ENCODE data around the gene NUDT19. TPM values are rescaled to one million over a fixed set of nuclear protein-coding genes. Genes with fewer than 3 reads are reported as not detected.

NUDT19 gene
- total RNA-seq, 5 donors from 2014 or later (not counting 1 experiment from before 2014, with no cell fraction given), result 9.6 to 14.7 (median 11.5) TPM

- ATAC-seq (replicated peaks in 1 of 4) (no peak), DNase-seq (no peak)
- H3K4me1 ChIP-seq (ENCODE audit: control insufficient read depth in 1 of 2, extremely low read depth in 1 of 2, insufficient read depth in 2 of 2, low read length in 2 of 2), result peaks cover 18 to 54% of the 10 kb centered on the region in 2 experiments
- H3K27me3 ChIP-seq (replicated peaks in 1 of 2; ENCODE audit: control insufficient read depth in 2 of 2, extremely low read depth in 1 of 2, insufficient read depth in 2 of 2, low read length in 1 of 2), result peaks cover 6 to 13% of the 10 kb centered on the region in 2 experiments
- no CpG with 5 or more reads among the region's 3 CpGs for WGBS (ENCODE audit: insufficient coverage)
- ChIA-PET POLR2A (no interaction called here), CTCF (no interaction called here)
- no peaks in the 10 kb centered on the region for H3K9me3 ChIP-seq
- peaks cover 3% of the 10 kb centered on the region for H3K36me3 Mint-ChIP-seq
- peak overlapping the region; percentile 92 to 97 (median 96) for H3K4me3 Mint-ChIP-seq
- H3K36me3 ChIP-seq (ENCODE audit: control insufficient read depth in 2 of 2, extremely low read depth in 1 of 2, insufficient read depth in 1 of 2, low read length in 1 of 2), result peaks cover 0 to 3% of the 10 kb centered on the region in 2 donors
- no peak overlapping the region for H3K27ac Mint-ChIP-seq
- H3K4me3 ChIP-seq (ENCODE audit: control insufficient read depth in 1 of 2, extremely low read depth in 1 of 2, low read length in 1 of 2), result no peak overlapping the region
- H3K27ac ChIP-seq (ENCODE audit: low read length), result no peak overlapping the region
- H3K27me3 Mint-ChIP-seq, result peaks cover 5 to 10% of the 10 kb centered on the region in 2 donors
- H3K9me3 Mint-ChIP-seq, result no peaks in the 10 kb centered on the region
- H3K4me1 Mint-ChIP-seq, result peaks cover 53 to 62% (median 56%) of the 10 kb centered on the region in 3 donors
Measured at GRCh38 chr19:32672841-32673240, 18.8 kb upstream of the NUDT19 start.

GRCh38 chr19:32673573-32673972, 18.0 kb upstream of the NUDT19 start:
- Histone ChIP-seq H3K4me1 (ENCODE audit: control insufficient read depth in 1 of 2, extremely low read depth in 1 of 2, insufficient read depth in 2 of 2, low read length in 2 of 2) (peaks cover 18 to 54% of the 10 kb centered on the region in 2 experiments), H3K9me3 (no peaks in the 10 kb centered on the region), H3K27ac (ENCODE audit: low read length) (no peak overlapping the region), H3K27me3 (replicated peaks in 1 of 2; ENCODE audit: control insufficient read depth in 2 of 2, extremely low read depth in 1 of 2, insufficient read depth in 2 of 2, low read length in 1 of 2) (peaks cover 6 to 18% of the 10 kb centered on the region in 2 experiments), H3K4me3 (ENCODE audit: control insufficient read depth in 1 of 2, extremely low read depth in 1 of 2, low read length in 1 of 2) (no peak overlapping the region), H3K36me3 (ENCODE audit: control insufficient read depth in 2 of 2, extremely low read depth in 1 of 2, insufficient read depth in 1 of 2, low read length in 1 of 2) (peaks cover 0 to 3% of the 10 kb centered on the region in 2 donors)
- no peak overlapping the region for H3K27ac Mint-ChIP-seq
- CTCF ChIA-PET, result no interaction called here
- POLR2A ChIA-PET, result no interaction called here
- H3K9me3 Mint-ChIP-seq, result no peaks in the 10 kb centered on the region
- peaks cover 3% of the 10 kb centered on the region for H3K36me3 Mint-ChIP-seq
- peaks cover 51 to 62% (median 56%) of the 10 kb centered on the region in 3 donors for H3K4me1 Mint-ChIP-seq
- peaks cover 5 to 12% of the 10 kb centered on the region in 2 donors for H3K27me3 Mint-ChIP-seq
- H3K4me3 Mint-ChIP-seq, result peak overlapping the region; percentile 92 to 97 (median 96)
- ATAC-seq (replicated peaks in 1 of 4), result no peak
- 93% methylated on average over 6 of the region's 10 CpGs for WGBS (ENCODE audit: insufficient coverage)
- no peak for DNase-seq

- Mint-ChIP-seq H3K4me1 (peaks cover 44 to 54% (median 49%) of the 10 kb centered on the region in 3 donors), H3K9me3 (no peaks in the 10 kb centered on the region), H3K36me3 (peaks cover 2% of the 10 kb centered on the region), H3K4me3 (peak overlapping the region; percentile 92 to 97 (median 96)), H3K27me3 (peaks cover 5 to 12% of the 10 kb centered on the region in 2 donors), H3K27ac (peak overlapping the region; percentile 78 to 88)
- Histone ChIP-seq H3K27ac (ENCODE audit: low read length) (no peak overlapping the region), H3K27me3 (replicated peaks in 1 of 2; ENCODE audit: control insufficient read depth in 2 of 2, extremely low read depth in 1 of 2, insufficient read depth in 2 of 2, low read length in 1 of 2) (peaks cover 6 to 25% of the 10 kb centered on the region in 2 experiments), H3K36me3 (ENCODE audit: control insufficient read depth in 2 of 2, extremely low read depth in 1 of 2, insufficient read depth in 1 of 2, low read length in 1 of 2) (peaks cover 0 to 3% of the 10 kb centered on the region in 2 donors), H3K4me1 (ENCODE audit: control insufficient read depth in 1 of 2, extremely low read depth in 1 of 2, insufficient read depth in 2 of 2, low read length in 2 of 2) (peaks cover 18 to 54% of the 10 kb centered on the region in 2 experiments), H3K9me3 (no peaks in the 10 kb centered on the region), H3K4me3 (ENCODE audit: control insufficient read depth in 1 of 2, extremely low read depth in 1 of 2, low read length in 1 of 2) (peak overlapping the region; percentile 64 to 95)
- ATAC-seq (replicated peaks in 1 of 4), result no peak
- CTCF ChIA-PET, result interaction anchor here in 1 of 2 donors (0.9 kb wide), 1 partner anchor 40 kb away, joined by 4 read pairs; no protein-coding TSS in a partner anchor
- peak in 6 of 35 experiments; percentile 1 to 34 (median 8) for DNase-seq
- 1% methylated on average over 61 of the region's 67 CpGs for WGBS (ENCODE audit: insufficient coverage)
- POLR2A ChIA-PET, result interaction anchor here (0.6 kb wide), 2 partner anchors 56 to 139 kb away, joined by 3 to 5 read pairs; no protein-coding TSS in a partner anchor
Measured at GRCh38 chr19:32674153-32674930, 17.3 kb upstream of the NUDT19 start.

DNA sequence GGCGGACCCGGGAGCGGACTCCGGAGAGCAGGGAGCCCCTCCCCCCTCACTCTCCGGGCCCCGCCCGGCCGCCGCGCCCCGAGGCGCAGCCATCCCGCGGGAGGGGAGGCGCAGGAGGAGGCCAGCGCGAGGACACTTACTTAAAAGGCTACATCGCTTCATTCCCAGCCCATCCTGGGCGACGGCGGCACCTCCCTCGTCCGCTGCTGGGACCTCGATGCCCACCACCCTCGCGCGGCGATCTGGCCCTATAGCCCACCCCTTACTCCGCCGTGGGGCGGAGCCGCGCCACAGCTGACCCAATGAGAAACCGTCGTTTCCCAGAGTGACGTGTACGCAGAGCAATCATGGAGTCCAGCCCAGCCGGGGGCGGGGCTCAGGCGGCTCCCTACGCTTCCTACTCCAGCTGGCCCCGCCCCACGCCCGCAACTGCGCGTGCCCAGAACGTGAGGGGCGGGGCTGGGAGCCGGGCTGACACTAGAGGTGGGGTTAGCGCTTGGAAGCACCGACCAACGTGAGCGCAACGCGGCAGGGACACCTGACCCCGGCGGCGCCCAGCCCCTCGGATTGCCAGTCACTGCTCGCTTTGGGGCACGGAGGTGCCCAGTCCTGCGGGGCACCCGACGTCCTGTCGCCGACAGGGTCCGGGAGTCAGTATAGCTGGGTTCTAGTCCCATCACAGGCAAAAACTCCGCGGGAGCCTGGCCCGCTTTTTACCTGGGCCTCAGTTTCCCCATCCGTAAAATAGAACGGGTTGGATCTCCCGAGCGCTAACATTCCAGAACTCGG, 16.5 kb upstream of the NUDT19 start, which contains the start of gene ANKRD27:
ANKRD27 (minus strand) TSS at position 250 of the 789 bp plus-strand sequence. CDS start 16,165 bp downstream, outside the sequence.
- peak; percentile 91 to 99 (median 97) for DNase-seq
- POLR2A ChIA-PET, result interaction anchor here in 1 of 2 donors (0.6 kb wide), 2 partner anchors 138 to 207 kb away, joined by 3 read pairs; no protein-coding TSS in a partner anchor
- under 1% methylated on average over 74 of the region's 75 CpGs for WGBS (ENCODE audit: insufficient coverage)
- ATAC-seq (replicated peaks in 1 of 4), result peak; percentile 91 to 94 (median 92)
- CTCF ChIA-PET, result interaction anchor here in 1 of 2 donors (0.9 kb wide), 1 partner anchor 41 kb away, joined by 4 read pairs; no protein-coding TSS in a partner anchor
- peaks cover 36 to 46% (median 41%) of the 10 kb centered on the region in 3 donors for H3K4me1 Mint-ChIP-seq
- peaks cover 15 to 48% of the 10 kb centered on the region in 2 experiments for H3K4me1 ChIP-seq (ENCODE audit: control insufficient read depth in 1 of 2, extremely low read depth in 1 of 2, insufficient read depth in 2 of 2, low read length in 2 of 2)
- no peaks in the 10 kb centered on the region for H3K36me3 Mint-ChIP-seq
- peaks cover 5 to 12% of the 10 kb centered on the region in 2 donors for H3K27me3 Mint-ChIP-seq
- peak within 1 kb of the TSS; percentile 92 to 97 (median 96) for H3K4me3 Mint-ChIP-seq
- H3K9me3 ChIP-seq, result no peaks in the 10 kb centered on the region
- peaks cover 6 to 25% of the 10 kb centered on the region in 2 experiments for H3K27me3 ChIP-seq (replicated peaks in 1 of 2; ENCODE audit: control insufficient read depth in 2 of 2, extremely low read depth in 1 of 2, insufficient read depth in 2 of 2, low read length in 1 of 2)
- peak within 1 kb of the TSS; percentile 78 to 88 for H3K27ac Mint-ChIP-seq
- no peaks in the 10 kb centered on the region for H3K9me3 Mint-ChIP-seq
- H3K4me3 ChIP-seq (ENCODE audit: control insufficient read depth in 1 of 2, extremely low read depth in 1 of 2, low read length in 1 of 2), result peak within 1 kb of the TSS; percentile 64 to 95
- peak within 1 kb of the TSS; percentile 21 for H3K27ac ChIP-seq (ENCODE audit: low read length)
- no peaks in the 10 kb centered on the region for H3K36me3 ChIP-seq (ENCODE audit: control insufficient read depth in 2 of 2, extremely low read depth in 1 of 2, insufficient read depth in 1 of 2, low read length in 1 of 2)

DNA sequence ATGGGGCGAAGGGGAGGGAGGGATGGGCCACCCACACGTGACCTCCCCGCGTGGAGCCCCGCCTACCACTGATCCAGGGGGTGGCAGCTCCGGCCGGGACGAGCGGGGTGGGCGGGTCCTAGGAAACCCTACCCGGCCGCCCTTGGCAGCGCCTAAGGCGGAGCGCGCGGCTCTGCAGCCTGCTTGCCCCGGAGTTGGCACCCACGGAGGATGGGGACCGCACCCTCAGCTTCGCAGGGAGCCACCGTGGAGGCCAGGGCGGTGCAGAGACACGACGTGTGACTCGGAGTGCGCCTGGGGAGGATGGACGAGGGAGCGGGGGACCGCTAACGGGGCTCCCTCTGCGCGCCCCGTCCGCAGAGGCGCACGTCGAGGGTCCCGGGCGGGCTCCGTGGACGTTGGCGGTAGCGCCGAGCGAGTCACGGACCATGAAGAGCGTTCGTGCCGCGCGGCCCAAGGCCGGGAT, 15.9 kb upstream of the NUDT19 start, which contains the start of gene RGS9BP:
RGS9BP (plus strand) TSS at position 129 of the 466 bp plus-strand sequence. CDS start 416 bp downstream, outside the sequence.
- Histone ChIP-seq H3K9me3 (no peaks in the 10 kb centered on the region), H3K4me3 (ENCODE audit: control insufficient read depth in 1 of 2, extremely low read depth in 1 of 2, low read length in 1 of 2) (peak within 1 kb of the TSS; percentile 64 to 95), H3K4me1 (ENCODE audit: control insufficient read depth in 1 of 2, extremely low read depth in 1 of 2, insufficient read depth in 2 of 2, low read length in 2 of 2) (peaks cover 15 to 43% of the 10 kb centered on the region in 2 experiments), H3K27me3 (replicated peaks in 1 of 2; ENCODE audit: control insufficient read depth in 2 of 2, extremely low read depth in 1 of 2, insufficient read depth in 2 of 2, low read length in 1 of 2) (peaks cover 6 to 28% of the 10 kb centered on the region in 2 experiments), H3K36me3 (ENCODE audit: control insufficient read depth in 2 of 2, extremely low read depth in 1 of 2, insufficient read depth in 1 of 2, low read length in 1 of 2) (no peaks in the 10 kb centered on the region), H3K27ac (ENCODE audit: low read length) (peak within 1 kb of the TSS; percentile 21)
- ATAC-seq (replicated peaks in 1 of 4), result peak; percentile 37 to 54 (median 45)
- H3K9me3 Mint-ChIP-seq, result no peaks in the 10 kb centered on the region
- ChIA-PET POLR2A (interaction anchor here in 1 of 2 donors (0.6 kb wide), 1 partner anchor 207 kb away, joined by 3 read pairs; no protein-coding TSS in a partner anchor), CTCF (interaction anchor here in 1 of 2 donors (0.9 kb wide), 1 partner anchor 42 kb away, joined by 4 read pairs; no protein-coding TSS in a partner anchor)
- 2% methylated on average over 53 of the region's 53 CpGs for whole genome bisulfite sequencing (ENCODE audit: insufficient coverage)
- H3K4me3 Mint-ChIP-seq, result peak within 1 kb of the TSS; percentile 82 to 97 (median 92)
- H3K36me3 Mint-ChIP-seq, result no peaks in the 10 kb centered on the region
- H3K27ac Mint-ChIP-seq, result peak within 1 kb of the TSS; percentile 66 to 67
- peak in 34 of 35 experiments; percentile 25 to 72 (median 47) for DNase-seq
- H3K4me1 Mint-ChIP-seq, result peaks cover 32 to 44% (median 38%) of the 10 kb centered on the region in 3 donors
- H3K27me3 Mint-ChIP-seq, result peaks cover 5 to 12% of the 10 kb centered on the region in 2 donors

All from T-cell (primary cell).